OCI-LY7 (cell line): ENCODE measurements around the gene HOXB3. TPM values are rescaled to one million over a fixed set of nuclear protein-coding genes. Genes with fewer than 3 reads are reported as not detected.

Source experiments
- BruUV-seq: library from RNA; stranded (reverse); fragments of 400-500 nt; replicated peaks from 2 replicates; lab custom pipeline; 2021; lab: Mats Ljungman, UMichigan
- CTCF ChIA-PET: fragments of 300-600 bp; sonication (Branson Sonifier 250); formaldehyde crosslinking; loops from one replicate; lab custom pipeline; 2022; ENCODE audit warnings: antibody characterized with exemption; ENCODE audit not compliant: unreplicated experiment; lab: Charles Lee
- POLR2A ChIA-PET: fragments of 300-600 bp; sonication (Branson Sonifier 250); formaldehyde crosslinking; loops from one replicate; lab custom pipeline; 2022; ENCODE audit warnings: antibody characterized with exemption; lab: Charles Lee
- DNase-seq: peaks from one replicate; pipeline ENCODE4 v3.0.0-alpha.2; 2015; ENCODE audit warnings: low spot score
- H2AFZ ChIP-seq: fragments of 200-600 bp; sonication (generic), shearing (Covaris generic); 2 replicates; pipeline ENCODE4 v1.6.1; 2014; ENCODE audit warnings: mild to moderate bottlenecking, antibody characterized with exemption, low read length, moderate library complexity
- H3K27ac ChIP-seq: fragments of 200-600 bp; sonication (generic); 2 replicates; pipeline ENCODE4 v1.5.1; 2014; ENCODE audit warnings: mixed run types, low read depth, mild to moderate bottlenecking, moderate library complexity, low read length, inconsistent platforms; ENCODE audit not compliant: poor library complexity, severe bottlenecking
- H3K36me3 ChIP-seq: fragments of 200-600 bp; sonication (generic); 2 replicates; pipeline ENCODE4 v1.6.1; 2014; ENCODE audit warnings: mild to moderate bottlenecking, antibody characterized with exemption, low read length, moderate library complexity, mixed read lengths; ENCODE audit not compliant: insufficient read depth
- H3K4me1 ChIP-seq: fragments of 200-600 bp; sonication (generic); 2 replicates; pipeline ENCODE4 v1.5.1; 2014; ENCODE audit warnings: mild to moderate bottlenecking, low read length; ENCODE audit not compliant: insufficient read depth, poor library complexity, severe bottlenecking
- H3K4me2 ChIP-seq: fragments of 200-600 bp; sonication (generic); 2 replicates; pipeline ENCODE4 v1.6.1; 2014; ENCODE audit warnings: mild to moderate bottlenecking, low read length
- H3K4me3 ChIP-seq: fragments of 200-600 bp; sonication (generic); 2 replicates; pipeline ENCODE4 v1.5.1; 2014; ENCODE audit warnings: mild to moderate bottlenecking, low read depth, low read length; ENCODE audit not compliant: poor library complexity, severe bottlenecking
- H3K79me2 ChIP-seq: fragments of 200-600 bp; sonication (generic); 2 replicates; pipeline ENCODE4 v1.6.1; 2016; ENCODE audit warnings: low read depth, mild to moderate bottlenecking, low read length, moderate library complexity, mixed read lengths; ENCODE audit not compliant: insufficient read depth
- H3K9me2 ChIP-seq: fragments of 200-600 bp; sonication (generic); 2 replicates; pipeline ENCODE4 v1.6.1; 2016; ENCODE audit warnings: mild to moderate bottlenecking, low read length, mixed read lengths; ENCODE audit not compliant: insufficient read depth
- H3K9me3 ChIP-seq: fragments of 200-600 bp; sonication (generic); 2 replicates; pipeline ENCODE4 v1.6.1; 2014; ENCODE audit warnings: mild to moderate bottlenecking, mixed run types, low read length, mixed read lengths
- H4K20me1 ChIP-seq: fragments of 200-600 bp; sonication (generic); 2 replicates; pipeline ENCODE4 v1.6.1; 2014; ENCODE audit warnings: mild to moderate bottlenecking, antibody characterized with exemption, low read length, moderate library complexity, mixed read lengths; ENCODE audit not compliant: insufficient read depth
- CTCF ChIP-seq: fragments of 200-600 bp; sonication (generic); conservative IDR thresholded peaks from 2 replicates; pipeline ENCODE4 v1.5.1; 2014; ENCODE audit warnings: mild to moderate bottlenecking, antibody characterized with exemption, low read length, moderate library complexity, mixed read lengths
- EZH2phosphoT487 ChIP-seq: fragments of 200-600 bp; sonication (generic); IDR thresholded peaks from 2 replicates; pipeline ENCODE4 v1.6.1; 2018; ENCODE audit warnings: low read depth, borderline replicate concordance, mild to moderate bottlenecking, mixed run types, antibody characterized with exemption, low read length, moderate library complexity, mixed read lengths
- intact Hi-C: fragments of 100-400 bp; cut with micrococcal nuclease; formaldehyde crosslinking; loops from one replicate; pipeline ENCODE4 v1.10.0; 2022; ENCODE audit not compliant: unreplicated experiment
- total RNA-seq, 2 experiments: library from RNA; depleted of rRNA in 1 of 2; stranded (reverse); fragments of >200 nt in 1 of 2; shearing (Covaris generic) in 1 of 2; gene quantifications; 2 replicates each; pipeline ENCODE4 v1.2.3, GENCODE V29; 2014 to 2022

The HOXB3 gene
- total RNA-seq, 2 experiments from 2014 or later, result 7.7 to 13.0 TPM

- intact Hi-C loops, result loop anchor here (10.0 kb wide), 1 partner anchor 331 kb away; no protein-coding TSS in a partner anchor
- BruUV-seq, result no TSS peak
- Histone ChIP-seq H3K36me3 (no peaks in the 10 kb centered on the region), H3K4me2 (no peak overlapping the region), H3K4me3 (no peak overlapping the region), H2AFZ (no peak overlapping the region), H3K79me2 (no peaks in the 10 kb centered on the region), H3K4me1 (peaks cover 6% of the 10 kb centered on the region), H3K9me3 (no peaks in the 10 kb centered on the region), H3K27ac (no peak overlapping the region), H3K9me2 (no peaks in the 10 kb centered on the region), H4K20me1 (no peaks in the 10 kb centered on the region)
- POLR2A ChIA-PET, result no interaction called here
- TF ChIP-seq CTCF (no peak), EZH2phosphoT487 (no peak)
- CTCF ChIA-PET, result no interaction called here
- no peak for DNase-seq
Observed at GRCh38 chr17:48595278-48595999, 5.4 kb upstream of the HOXB3 start.

DNA sequence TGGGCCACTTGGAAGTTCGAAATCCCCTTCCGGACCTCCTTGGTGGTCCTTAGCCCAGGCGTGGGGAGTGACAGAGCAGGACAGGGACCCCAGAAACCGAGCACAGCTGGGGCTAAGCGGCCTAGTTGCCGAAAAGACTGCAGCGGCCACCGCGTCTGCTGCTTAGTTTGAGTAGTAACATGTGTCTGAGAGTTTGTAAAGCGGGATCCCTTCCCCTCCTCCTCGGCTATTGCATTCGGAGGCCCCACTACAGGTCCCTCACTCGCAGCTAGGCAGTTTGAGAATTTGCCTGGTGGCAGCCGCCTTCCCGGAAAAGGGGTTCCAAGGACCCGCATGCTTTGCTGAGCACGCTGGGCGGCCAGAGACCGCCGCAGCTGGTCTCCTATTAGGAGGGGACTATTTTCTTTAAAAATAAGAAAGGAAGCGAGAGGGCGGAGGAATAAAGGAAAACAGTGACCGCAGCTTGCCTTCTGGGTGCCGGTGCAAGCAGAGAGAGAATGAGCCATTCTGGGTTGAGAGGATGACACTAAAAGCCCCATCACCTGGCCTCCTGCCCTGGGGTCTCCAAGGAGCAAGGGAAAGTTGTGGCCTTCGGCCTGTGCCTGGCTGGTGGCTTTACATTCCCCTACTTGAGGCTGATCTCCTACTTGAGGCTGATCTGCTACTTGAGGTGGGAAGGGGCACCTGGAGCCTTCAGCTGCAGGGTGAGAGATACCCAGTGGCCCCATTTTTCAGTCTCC is 4.7 kb upstream of the HOXB3 start:
- ChIA-PET POLR2A (no interaction called here), CTCF (no interaction called here)
- no peaks in the 10 kb centered on the region for H3K79me2 ChIP-seq
- no peak overlapping the region for H3K27ac ChIP-seq
- no TSS peak for BruUV-seq
- no peaks in the 10 kb centered on the region for H3K9me2 ChIP-seq
- H3K9me3 ChIP-seq, result no peaks in the 10 kb centered on the region
- H2AFZ ChIP-seq, result no peak overlapping the region; the same call in 1 of the 2 replicates
- no peak for DNase-seq
- no peak overlapping the region for H3K4me3 ChIP-seq
- H3K4me1 ChIP-seq, result peaks cover 6% of the 10 kb centered on the region
- no peak for TF ChIP-seq EZH2phosphoT487
- no peak for TF ChIP-seq CTCF
- no peaks in the 10 kb centered on the region for H3K36me3 ChIP-seq
- intact Hi-C loops, result loop anchor here (1.0 to 10.0 kb wide), 2 partner anchors 258 to 330 kb away; no protein-coding TSS in a partner anchor
- no peak overlapping the region for H3K4me2 ChIP-seq
- H4K20me1 ChIP-seq, result no peaks in the 10 kb centered on the region
